Measurements from ENCODE around the gene TAS2R38.
"Not testable (repeated sequence)": the region's sequence is repeated elsewhere in the genome, so short reads cannot be mapped to it uniquely, and the experiment has no call there.

TAS2R38 gene

DNA sequence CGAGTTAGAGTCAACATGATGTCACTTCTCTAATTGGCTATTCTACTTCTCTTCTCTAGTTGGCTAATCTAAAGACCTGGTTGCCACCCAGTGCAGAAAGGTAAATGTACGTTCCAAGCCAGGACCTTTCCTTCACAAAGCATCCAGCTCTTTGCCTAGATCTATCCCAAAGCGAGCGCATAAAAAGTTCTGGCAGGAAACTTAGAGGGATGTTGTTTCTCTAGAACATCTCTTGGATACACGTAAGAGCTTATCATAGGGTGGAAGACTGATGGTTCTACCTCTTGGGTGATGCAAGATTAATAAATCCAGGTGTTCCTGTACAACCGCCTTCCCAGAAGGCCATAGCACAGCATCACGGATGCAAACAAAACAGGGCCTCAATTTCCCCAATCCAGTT, at the start of gene TAS2R38:
Gene TAS2R38 (minus strand): TSS at position 101 of the 400 bp plus-strand sequence. CDS start 84 bp downstream, at position 17.
- DNase-seq, result no peak

DNA sequence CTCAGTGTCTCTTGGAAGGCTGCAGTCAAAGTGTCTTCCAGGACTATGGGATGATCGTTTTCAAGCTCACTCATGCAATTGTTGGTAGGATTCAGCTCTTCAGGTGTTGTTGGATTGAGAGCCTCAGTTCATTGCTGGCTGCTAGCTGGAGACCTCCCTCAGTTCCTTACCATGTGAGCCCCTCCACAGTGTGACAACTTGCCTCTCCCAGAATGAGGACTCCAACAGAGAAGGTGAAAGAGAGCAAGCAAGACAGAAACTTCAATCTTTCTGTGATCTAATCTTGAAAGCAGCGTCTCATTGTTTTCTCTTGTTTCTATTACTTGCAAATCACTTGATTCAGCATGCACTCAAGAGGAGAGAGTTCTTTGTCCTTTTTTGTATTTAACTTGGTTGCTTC, 44.6 kb upstream of the TAS2R38 start:
- DNase-seq, result no peak

DNA sequence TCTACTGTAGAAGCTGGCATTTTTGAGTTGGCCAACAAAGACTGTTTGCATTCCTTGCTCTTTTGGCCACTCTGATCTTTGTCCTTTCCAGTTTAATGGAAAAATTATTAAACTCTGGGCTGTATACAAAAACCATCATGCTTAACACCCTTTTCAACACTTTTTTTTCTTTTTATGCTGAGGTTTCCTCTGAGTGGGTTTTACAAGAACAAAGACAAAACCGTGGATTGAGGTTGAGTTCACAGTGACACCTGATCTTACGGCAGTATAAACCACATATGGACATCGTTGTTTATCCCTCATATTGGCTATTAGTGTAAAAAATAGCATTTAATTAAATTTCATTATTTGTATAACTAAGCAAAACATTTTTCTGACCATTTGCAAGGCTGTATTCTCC, 43.9 kb upstream of the TAS2R38 start:
- no peak for DNase-seq

DNA sequence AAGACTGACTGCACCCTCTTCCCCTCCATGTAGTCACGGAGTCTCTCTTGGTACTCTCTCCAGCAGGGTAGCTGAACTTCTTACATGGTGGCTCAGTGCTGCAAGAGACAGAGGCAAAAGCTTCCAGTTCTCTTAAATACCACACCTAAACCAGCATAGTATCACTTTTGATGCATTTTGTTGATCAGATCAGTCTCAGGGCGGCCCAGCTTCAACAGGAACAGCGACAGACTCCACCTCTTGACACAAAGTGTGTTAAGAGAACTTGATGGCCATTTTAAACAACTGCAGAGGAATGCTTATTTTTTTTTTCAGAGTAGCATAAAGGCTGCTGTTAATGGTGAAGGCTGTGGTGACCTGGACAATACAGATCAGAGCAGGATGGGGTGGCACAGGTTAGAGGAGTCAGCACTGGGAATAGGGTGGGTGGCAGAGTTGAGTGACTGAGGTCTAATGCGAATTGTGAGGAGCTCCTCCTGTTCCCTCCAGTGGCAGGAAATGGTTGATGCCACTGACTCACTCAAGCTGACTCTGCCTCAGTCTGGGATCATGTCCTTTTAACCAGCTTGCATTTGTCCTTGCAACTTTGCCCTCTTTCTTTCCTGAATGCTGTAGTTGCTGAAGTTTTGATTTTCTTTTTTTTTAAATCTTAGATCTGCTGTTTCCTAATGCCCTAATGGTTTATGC, 39.4 kb upstream of the TAS2R38 start:
- no peak for DNase-seq

DNA sequence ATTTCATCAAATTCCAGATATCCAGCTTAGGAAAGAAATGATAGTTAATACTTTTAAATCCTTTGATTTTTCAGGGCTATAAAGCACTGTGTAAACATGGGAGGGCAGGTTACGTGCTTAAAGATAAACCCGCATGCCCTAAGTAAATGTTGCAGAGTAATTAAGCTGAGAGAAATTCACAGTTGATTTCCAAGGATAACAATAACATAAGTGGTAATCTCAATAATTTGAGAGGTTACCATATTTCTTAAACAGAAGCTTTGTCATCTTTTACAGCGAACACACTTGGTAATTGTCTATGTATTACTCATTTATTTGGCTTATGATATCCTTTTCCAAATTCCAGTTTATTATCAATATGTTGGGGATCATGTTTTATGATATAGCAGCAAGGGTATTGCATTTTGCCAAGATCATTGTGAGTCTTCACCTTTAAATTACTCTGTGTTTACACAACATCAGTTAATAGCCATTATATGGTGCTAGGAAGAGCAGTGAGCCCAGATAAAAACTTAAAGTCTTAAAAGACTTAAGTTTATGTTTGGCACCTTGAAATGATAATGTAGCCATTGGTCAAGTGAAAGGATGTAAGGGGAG, 37.5 kb upstream of the TAS2R38 start:
- no peak for DNase-seq

DNA sequence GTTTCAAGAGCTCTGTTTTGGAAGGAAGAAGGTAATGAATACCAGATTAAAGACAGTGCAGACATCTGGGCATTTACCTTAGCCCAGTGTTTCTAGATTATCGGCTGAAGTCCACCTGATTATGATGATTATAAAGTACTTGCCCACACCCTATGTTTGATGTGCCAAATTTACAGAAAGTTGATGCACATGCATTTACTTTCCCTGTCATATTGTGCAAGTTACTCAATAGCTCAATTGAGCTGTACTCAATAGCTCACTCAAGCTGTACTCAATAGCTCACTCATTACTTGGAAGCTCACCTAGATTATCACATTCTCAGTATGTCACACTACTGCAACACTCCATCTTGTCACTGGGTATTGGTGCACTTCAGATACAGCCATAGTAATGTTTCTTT, 35.6 kb upstream of the TAS2R38 start:
- DNase-seq, result no peak

DNA sequence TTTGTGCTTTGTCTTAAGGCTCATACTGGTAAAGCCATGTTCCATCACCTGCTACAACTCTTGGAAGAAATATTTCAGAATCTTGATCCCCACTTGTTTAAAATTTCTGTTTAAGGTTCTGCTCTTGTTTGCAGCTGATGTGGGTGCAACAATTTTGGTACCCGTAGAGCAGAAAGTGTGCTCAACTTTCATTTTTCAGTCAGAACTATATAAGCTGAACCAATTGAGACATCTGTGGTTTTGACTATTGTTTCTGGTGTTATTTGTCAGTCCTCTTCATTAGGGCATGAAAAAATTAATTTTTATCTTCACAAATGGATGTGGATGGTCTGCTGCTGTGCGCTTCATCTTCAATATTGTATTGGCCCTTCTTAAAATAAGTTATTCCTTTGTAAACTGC, 33.0 kb upstream of the TAS2R38 start:
- DNase-seq, result no peak

DNA sequence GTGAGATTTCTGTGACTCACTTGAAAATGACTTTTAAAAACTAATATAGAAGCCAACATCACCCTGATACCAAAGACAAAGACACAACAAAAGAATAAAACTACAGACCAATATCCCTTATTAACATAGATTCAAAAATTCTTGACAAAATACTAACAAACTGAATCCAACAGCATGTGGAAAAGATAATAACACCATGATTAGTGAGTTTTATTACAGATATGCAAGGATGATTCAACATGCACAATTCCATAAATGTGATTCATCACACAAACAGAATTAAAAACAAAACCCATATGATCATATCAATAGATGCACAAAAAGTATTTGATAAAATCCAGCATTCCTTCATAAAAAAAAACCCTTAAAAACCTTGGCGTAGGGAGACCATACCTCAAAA, 28.6 kb upstream of the TAS2R38 start:
- DNase-seq, result no peak

DNA sequence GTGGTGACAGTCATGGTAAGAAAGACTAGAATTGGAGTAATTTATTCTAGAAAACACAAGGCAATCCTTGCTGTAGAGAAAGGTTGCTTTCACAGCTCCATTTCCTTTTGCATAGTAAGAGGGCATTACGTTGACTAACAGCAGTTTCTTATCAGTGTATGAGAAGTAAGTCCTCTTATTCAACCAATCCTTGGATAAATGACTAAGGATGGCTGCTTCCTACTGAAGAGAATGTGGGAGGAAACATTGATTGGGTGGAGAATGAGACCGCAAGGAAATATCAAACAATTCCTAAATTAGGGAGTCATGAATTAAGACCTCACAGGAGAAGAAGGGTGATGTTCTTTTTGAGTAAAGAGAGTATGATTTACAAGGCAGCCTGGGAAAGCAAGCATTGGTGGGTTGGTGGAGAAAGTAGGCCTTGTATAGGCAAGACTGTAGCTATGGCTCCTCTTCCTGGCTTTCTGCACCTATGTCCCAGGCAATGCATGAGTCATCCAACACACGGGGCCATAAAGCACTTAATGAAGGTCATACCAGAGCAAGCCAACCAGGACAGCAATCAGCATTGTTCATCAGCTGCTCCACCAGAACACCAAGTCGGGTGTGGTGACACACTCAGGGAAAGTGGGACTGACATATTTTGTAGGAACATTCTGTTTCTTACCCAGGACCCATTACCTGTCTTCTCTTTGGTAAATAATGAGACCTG, 27.7 kb upstream of the TAS2R38 start:
- no peak for DNase-seq

DNA sequence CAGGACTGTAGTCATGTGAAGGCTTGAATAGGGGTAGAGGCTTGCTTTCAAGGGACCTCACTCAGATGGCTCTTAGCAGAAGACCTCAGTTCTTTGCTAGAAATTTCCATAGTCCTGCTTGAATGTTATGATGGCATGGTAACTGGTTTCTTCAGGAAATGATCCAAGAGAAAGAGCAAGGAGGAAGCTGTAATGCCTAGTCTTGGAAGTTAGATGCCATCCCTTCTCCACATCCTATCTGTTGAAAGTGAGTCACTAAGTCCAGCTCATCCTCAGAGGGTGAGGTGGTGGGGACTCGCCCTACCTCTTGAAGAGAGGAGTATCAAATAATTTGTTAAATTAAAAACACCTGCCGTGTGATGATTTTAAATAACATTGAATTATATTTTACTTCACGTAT, 26.7 kb upstream of the TAS2R38 start:
- no peak for DNase-seq

DNA sequence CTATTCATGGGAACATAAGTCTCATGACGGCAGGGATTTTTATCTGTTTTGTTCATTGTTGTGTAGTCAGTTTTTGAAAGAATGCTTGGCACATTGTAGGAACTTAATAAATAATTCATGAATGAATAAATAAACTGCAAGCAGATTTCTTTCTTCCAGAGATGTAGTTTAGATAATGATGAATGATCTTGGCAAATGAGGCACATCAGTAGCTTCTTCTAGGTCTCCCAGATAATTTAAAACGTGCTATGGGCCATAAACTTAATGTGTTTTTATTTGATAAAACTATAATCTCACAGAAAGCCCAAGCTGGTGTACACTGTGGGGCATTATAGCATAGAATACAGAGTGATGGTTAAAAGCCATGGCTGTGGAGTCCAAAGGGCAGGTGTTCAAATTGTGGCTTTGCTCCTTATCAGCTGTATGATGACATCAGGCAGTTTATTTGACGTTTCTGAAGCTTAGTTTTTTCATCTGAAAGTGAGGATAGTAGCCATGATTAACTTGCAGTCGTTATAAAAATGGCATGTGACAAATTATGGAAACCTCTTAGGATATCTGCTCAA, 25.6 kb upstream of the TAS2R38 start:
- no peak for DNase-seq

DNA sequence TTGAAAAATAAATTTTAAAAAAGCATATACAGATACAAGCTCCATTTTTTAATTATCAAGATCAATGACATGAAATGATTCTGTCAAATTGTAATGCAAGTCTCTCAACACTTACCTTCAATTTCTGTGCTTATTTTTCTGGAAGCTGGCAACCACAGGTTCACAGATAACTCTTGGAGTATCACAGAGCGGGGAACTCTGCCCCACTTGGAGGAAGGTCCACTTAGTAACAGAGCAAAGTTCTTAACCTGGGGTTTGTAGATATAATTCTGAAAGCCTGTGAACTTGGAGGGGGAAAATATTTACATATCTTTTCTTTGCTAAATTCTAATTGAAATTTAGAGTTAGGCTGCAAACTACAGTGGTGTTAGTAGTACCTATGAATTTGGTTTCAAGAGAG, 19.8 kb upstream of the TAS2R38 start:
- DNase-seq, result no peak

DNA sequence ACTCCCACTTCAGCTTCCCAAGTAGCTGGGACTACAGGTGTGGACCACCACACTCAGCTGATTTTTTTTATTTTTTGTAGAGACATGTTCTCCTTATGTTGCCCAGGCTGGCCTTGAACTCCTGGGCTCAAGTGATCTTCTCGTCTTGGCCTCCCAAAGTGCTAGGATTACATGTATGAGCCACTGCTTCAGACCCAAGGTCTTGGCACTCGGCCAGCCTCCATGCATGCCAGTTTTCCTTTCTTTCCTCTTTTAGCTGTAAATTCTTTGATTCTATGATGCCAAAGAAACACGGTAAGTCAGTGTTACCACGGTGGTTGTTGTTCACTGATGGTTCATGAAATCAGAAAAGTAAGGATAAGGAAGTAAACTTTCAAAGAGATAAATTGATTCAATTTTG, 19.1 kb upstream of the TAS2R38 start:
- DNase-seq, result no peak

DNA sequence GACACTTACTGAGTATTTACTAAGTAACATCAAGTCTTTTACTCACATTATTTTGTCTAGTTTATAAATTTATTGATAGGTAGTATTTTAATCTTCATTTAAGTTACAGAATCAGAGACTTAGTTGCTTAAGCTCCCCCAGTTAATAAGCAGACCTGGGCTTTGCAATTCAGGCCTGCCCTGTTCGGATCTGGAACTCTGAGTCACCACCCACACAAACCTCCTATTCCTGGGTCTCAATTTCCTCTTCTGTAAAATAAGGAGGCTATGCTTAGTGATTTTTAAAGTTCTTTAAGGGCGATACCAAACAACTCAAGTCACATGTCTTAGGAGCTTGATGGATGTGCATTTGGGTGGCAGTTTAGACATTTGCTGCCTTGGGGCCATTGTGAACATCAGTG, 18.6 kb upstream of the TAS2R38 start:
- DNase-seq, result no peak

DNA sequence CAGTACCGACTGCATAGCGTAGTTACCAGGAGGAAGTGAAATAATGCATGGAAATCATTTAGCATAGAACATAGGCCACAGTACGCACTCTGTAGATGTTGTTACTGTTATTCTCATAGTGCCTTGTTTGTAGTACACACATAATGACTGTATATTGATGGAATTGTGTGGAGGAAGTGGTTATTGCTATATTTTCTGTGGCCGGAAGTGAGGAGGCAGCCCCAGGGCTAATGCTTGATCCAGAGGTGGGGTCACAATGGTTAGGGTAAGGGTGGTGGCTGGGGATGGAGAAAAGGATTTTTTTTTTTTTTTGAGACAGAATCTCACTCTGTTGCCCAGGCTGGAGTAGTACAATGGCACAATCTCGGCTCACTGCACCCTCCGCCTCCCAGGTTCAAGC, 17.6 kb upstream of the TAS2R38 start:
- no peak for DNase-seq

DNA sequence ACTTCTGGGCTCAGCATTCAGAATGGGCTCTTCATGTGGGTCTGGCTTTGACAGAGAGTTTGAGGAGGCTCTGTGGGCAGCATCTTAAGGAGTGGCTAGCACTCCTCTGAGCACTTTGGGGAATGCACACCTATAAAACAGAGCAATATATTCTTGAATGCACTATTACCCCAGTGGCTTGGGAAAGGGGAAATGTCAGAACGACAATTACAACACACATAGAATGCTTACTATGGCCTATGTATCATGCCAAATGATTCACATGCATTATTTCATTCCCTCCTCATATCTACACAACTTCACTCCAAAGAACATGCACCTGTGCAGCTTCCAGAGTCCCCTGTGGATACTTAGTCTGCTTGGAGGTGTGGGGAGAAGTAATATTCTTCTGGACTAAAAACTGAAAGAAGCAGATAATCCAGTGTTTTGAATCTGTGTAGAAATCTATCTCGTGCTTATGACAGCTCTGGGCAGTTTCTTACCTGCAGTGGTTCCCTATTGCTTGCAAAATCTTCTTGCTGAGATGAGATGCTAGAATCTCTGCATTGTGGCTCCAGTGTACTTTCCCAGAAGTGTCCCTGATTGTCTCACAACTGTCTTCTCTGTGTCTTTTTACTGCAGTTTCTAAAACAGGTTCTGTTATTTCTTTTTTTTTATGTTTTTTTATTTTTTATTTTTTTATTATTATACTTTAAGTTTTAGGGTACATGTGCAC, 16.6 kb upstream of the TAS2R38 start:
- no peak for DNase-seq

DNA sequence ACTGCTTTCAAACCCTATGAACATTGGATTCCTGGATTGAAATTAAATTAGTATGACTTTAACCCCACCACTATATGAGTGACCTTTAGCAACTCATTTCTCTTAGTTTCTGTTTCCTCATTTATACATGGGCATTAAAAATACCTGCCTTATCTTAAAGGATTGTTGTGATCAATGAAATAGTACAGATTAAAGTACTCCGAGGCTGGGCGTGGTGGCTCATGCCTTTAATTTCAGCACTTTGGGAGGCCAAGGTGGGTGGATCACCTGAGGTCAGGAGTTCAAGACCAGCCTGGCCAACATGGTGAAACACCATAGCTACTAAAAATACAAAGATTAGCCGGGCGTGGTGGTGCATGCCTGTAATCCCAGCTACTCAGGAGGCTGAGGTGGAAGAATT, 14.2 kb upstream of the TAS2R38 start:
- DNase-seq, result not testable (repeated sequence)

DNA sequence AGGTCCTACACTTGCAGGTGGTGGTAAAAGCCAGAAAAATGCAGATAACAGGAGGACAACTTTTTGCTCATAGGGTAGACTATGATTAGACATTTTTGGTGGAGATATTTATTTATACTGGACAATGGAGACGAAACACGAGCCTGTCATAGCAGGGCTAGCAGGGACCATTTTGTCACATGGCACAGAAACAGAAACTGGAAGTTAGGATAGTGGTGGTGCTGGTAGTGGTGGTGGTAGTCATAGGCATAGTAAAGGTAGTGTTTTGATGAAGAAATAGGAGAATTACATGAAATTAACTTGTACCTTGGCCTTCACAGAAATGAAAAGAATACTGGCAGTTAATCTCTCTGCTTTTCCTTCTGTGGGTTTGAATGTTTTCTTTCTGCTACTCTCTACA, 13.3 kb upstream of the TAS2R38 start:
- no peak for DNase-seq

DNA sequence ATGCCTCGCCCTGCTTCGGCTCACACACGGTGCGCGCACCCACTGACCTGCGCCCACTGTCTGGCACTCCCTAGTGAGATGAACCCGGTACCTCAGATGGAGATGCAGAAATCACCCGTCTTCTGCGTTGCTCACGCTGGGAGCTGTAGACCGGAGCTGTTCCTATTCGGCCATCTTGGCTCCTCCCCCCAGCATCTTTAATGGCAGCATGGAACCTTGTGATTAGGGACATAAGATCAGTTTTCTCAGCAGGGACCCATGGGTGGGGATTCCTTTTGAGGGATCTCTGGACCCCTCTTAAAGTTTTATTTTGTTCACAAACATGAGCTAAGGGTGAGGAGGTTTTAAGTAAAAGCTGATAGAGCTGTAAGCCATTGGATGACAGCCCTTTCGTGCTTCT, 12.4 kb upstream of the TAS2R38 start:
- DNase-seq, result not testable (repeated sequence)

DNA sequence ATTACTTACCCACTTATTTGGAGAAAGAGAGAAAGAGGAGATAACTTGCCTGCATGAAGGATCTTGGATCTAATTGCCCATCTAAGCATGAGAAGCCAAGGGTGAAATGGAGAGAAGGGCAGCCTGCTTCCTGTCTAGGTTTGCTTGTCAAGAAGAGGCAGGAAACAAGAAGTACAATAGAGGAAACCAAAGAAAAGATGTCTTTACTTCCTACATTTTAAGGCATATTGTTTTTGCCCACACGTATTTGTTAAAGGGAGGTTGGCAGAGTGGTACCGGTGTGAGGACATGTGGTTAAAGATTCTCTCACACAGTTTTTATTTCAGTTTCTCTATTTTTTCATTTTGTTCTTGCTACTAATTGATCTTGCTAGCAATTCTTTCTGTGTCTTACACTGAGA, 6.0 kb upstream of the TAS2R38 start:
- DNase-seq, result no peak

DNA sequence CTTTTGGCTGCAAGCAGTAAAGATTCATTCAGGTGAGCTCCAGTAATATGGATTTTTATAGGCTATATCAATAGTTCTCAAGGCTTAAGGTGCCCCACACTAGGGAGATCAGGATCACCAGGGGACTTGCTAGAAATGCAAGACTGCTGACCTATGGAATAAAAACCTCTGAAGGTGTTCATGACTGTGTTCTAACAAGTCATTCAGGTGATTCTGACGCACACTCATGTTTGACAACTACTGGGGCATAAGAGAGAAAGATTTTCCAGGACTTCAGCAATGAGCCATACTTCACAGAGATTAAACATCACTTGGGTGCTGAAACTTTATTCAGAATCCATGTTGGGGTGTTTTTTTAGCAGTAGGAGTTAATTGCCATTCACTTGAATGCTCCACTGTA, 4.8 kb upstream of the TAS2R38 start:
- no peak for DNase-seq

DNA sequence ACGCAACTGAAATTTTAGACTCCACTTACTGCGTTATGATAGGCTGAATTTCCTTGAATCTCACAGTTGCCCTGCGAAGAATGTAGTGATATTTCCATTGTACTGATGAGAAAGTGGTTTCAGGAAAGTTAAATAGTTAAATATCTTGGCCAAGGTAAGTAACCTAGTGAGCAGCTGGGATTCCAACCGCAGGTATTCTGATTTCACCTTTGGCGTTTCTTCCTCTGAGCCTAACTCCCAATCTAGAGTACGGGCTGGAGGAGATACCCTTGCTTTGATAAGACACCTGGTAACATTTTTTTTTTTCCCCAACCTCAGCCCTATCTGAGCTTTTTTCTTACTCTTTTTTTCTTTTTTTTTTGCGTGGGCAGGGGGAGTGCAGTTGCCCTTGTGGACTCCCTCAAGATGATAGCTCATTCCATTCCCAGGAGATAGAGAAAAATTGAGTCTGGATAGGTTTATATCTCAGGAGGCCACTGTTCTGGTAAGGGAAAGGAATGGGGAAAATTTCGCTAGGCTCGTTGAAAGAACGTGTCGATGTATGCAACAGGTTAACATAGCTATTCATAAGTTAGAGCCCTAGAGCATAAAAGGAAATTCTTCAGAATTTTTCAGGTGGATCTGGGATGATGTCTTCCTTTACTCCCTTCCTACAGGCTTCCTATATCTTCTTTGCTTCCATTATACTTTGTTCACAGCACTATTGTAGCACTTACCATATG, 3.1 kb upstream of the TAS2R38 start:
- DNase-seq, result no peak
